ENCODE measurements around the gene ATXN7L3. TPM values are rescaled to one million over a fixed set of nuclear protein-coding genes. Genes with fewer than 3 reads are reported as not detected.
"Not testable (repeated sequence)": the region's sequence is repeated elsewhere in the genome, so short reads cannot be mapped to it uniquely, and the experiment has no call there.

The ATXN7L3 gene
- total and polyA plus RNA-seq, 2 donors: 36.3 to 53.3 TPM

DNA sequence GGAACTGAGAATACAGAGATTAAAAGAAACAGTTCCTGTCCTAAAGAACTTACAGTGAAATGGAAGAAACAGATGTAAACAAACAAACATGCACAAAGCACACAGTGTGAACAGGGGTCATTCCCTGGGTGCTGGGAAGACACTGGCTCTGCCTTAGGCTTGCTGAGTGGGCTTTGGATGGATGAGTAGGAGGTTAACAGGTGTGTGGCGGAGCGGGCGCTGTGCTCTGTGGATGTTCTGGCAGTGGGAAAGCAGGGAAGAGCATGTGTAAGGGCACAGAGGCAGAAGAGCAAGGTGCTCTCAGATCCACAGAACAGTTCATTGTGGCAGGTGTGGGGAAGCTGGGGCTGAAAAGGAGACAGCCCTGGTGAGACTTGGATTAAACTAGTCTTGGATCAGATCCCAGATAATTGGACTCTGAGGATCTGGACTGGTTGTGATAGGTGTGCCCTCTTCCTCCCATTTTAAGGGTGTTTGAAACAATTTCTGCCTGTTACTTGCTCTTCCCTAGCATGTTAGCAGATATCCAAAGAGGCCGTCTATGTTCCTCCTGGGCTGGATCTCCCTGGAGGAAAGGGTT, 49.8 kb downstream of the ATXN7L3 start:
- no peak for DNase-seq (ENCODE audit: low read depth in 6 of 9, low spot score in 9 of 9)
- Histone ChIP-seq H3K4me3 (ENCODE audit: low read length in 2 of 2) (no peak overlapping the region), H3K9me3 (ENCODE audit: control insufficient read depth in 2 of 2, insufficient read depth in 1 of 2, low read length in 1 of 2) (no peaks in the 10 kb centered on the region), H3K36me3 (ENCODE audit: control insufficient read depth in 2 of 2, insufficient read depth in 2 of 2, low read length in 1 of 2) (peaks cover 27 to 41% of the 10 kb centered on the region in 2 donors), H3K27me3 (ENCODE audit: control insufficient read depth in 2 of 2, insufficient read depth in 1 of 2, low read length in 1 of 2) (no peaks in the 10 kb centered on the region), H3K4me1 (ENCODE audit: control insufficient read depth in 2 of 2, insufficient read depth in 2 of 2, low read length in 2 of 2) (no peaks in the 10 kb centered on the region), H3K27ac (ENCODE audit: low read depth in 1 of 2, low read length in 1 of 2) (no peak overlapping the region)
- over 99% methylated on average over 4 of the region's 4 CpGs for WGBS

DNA sequence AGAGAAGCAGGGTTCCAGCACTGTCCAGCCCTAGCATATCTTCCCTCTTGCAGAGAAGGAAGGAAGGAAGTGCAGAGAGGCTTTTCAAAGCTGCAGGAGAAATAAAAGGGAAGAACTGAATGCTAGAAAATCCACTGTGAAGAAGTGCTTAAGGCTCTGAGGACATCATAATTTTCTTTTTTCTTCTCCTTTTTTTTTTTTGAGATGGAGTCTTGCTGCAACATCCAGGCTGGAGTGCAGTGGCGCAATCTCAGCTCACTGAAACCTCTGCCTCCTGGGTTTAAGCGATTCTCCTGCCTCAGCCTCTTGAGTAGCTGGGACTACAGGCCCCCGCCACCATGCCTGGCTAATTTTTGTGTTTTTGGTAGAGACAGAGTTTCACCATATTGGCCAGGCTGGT, 50.6 kb downstream of the ATXN7L3 start:
- H3K27ac ChIP-seq (ENCODE audit: low read depth in 1 of 2, low read length in 1 of 2); H3K27me3 ChIP-seq (ENCODE audit: control insufficient read depth in 2 of 2, insufficient read depth in 1 of 2, low read length in 1 of 2); H3K4me3 ChIP-seq (ENCODE audit: low read length in 2 of 2); H3K9me3 ChIP-seq (ENCODE audit: control insufficient read depth in 2 of 2, insufficient read depth in 1 of 2, low read length in 1 of 2); H3K4me1 ChIP-seq (ENCODE audit: control insufficient read depth in 2 of 2, insufficient read depth in 2 of 2, low read length in 2 of 2); DNase-seq (ENCODE audit: low read depth in 6 of 9, low spot score in 9 of 9): not testable (repeated sequence)
- H3K36me3 ChIP-seq (ENCODE audit: control insufficient read depth in 2 of 2, insufficient read depth in 2 of 2, low read length in 1 of 2): peaks cover 22 to 41% of the 10 kb centered on the region in 2 donors
- 98% methylated on average over 3 of the region's 3 CpGs for WGBS

DNA sequence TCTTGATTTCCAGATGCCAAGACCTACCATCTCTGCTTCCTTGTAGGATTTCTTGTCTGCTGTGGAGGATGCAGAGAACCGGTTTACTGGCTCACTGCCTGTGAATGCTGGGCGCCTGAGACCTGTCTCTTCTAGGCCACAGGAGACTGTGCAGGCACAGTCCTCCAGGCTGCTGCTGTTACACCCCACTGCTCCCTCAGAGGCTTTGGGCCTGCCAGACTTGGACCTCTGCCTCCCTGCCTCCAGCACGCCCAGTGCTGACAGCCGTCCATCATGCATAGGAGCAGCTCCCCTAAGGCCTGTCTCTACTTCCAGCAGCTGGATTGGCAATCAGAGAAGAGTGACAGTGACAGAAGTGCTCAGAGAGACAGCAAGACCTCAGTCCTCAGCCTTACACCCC, 51.9 kb downstream of the ATXN7L3 start:
- Histone ChIP-seq H3K27ac (ENCODE audit: low read depth in 1 of 2, low read length in 1 of 2) (no peak overlapping the region), H3K27me3 (ENCODE audit: control insufficient read depth in 2 of 2, insufficient read depth in 1 of 2, low read length in 1 of 2) (no peaks in the 10 kb centered on the region), H3K4me1 (ENCODE audit: control insufficient read depth in 2 of 2, insufficient read depth in 2 of 2, low read length in 2 of 2) (peaks cover 0 to under 1% of the 10 kb centered on the region in 2 donors), H3K9me3 (ENCODE audit: control insufficient read depth in 2 of 2, insufficient read depth in 1 of 2, low read length in 1 of 2) (no peaks in the 10 kb centered on the region), H3K36me3 (ENCODE audit: control insufficient read depth in 2 of 2, insufficient read depth in 2 of 2, low read length in 1 of 2) (peaks cover 19 to 38% of the 10 kb centered on the region in 2 donors), H3K4me3 (ENCODE audit: low read length in 2 of 2) (no peak overlapping the region)
- 94% methylated on average over 4 of the region's 4 CpGs for WGBS
- DNase-seq (ENCODE audit: low read depth in 6 of 9, low spot score in 9 of 9): no peak

DNA sequence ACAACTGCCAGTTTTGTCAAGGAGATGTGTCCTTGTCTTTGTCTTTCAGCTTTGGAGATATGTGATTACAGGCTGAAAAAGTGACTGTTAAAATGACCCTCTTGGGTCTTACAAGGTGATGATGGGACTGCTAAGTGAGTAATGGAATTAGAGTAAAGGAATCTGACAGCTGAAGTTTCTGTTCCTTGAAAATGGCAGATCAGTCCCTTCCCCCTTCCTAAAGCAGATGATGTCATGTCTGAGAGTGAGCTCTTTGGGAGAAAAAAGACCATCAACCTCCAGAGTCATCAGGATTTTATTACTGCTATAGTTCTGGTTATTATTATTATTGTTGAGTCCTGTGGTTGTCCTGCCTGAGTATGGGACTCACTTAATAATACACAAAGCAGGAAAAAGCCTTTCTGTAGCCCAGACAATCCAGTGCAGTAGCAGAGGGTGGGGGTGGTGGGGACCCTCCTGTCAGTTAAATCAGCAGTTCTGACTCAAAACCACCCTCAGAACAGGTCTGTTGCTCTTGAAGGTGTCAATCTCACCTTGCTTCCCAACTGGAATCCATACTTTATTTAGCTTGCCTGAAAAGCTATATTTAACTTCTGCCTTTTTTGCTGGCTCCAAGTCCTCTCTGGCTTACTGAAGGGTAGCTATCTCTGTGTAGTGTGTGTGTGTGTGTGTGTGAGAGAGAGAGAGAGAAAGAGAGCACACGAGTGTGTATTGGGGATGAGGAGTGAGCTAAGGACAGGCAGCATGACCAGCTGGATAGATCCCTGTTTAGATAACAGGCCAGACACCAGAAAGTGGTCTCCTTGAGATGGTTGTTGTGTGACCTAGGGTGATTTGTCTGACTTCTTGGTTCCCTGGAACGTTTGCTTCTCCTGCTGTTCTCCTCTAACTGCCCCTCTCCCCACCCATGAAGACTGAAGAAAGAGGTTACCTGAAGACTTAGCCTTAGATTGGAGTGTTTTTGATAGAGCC, 53.0 kb downstream of the ATXN7L3 start:
- WGBS: 87% methylated on average over 2 of the region's 2 CpGs
- H3K4me1 ChIP-seq (ENCODE audit: control insufficient read depth in 2 of 2, insufficient read depth in 2 of 2, low read length in 2 of 2): peaks cover 5 to 7% of the 10 kb centered on the region in 2 donors
- peaks cover 15 to 33% of the 10 kb centered on the region in 2 donors for H3K36me3 ChIP-seq (ENCODE audit: control insufficient read depth in 2 of 2, insufficient read depth in 2 of 2, low read length in 1 of 2)
- no peaks in the 10 kb centered on the region for H3K9me3 ChIP-seq (ENCODE audit: control insufficient read depth in 2 of 2, insufficient read depth in 1 of 2, low read length in 1 of 2)
- no peaks in the 10 kb centered on the region for H3K27me3 ChIP-seq (ENCODE audit: control insufficient read depth in 2 of 2, insufficient read depth in 1 of 2, low read length in 1 of 2)
- no peak overlapping the region for H3K27ac ChIP-seq (ENCODE audit: low read depth in 1 of 2, low read length in 1 of 2)
- H3K4me3 ChIP-seq (ENCODE audit: low read length in 2 of 2): no peak overlapping the region
- no peak for DNase-seq (ENCODE audit: low read depth in 6 of 9, low spot score in 9 of 9)

DNA sequence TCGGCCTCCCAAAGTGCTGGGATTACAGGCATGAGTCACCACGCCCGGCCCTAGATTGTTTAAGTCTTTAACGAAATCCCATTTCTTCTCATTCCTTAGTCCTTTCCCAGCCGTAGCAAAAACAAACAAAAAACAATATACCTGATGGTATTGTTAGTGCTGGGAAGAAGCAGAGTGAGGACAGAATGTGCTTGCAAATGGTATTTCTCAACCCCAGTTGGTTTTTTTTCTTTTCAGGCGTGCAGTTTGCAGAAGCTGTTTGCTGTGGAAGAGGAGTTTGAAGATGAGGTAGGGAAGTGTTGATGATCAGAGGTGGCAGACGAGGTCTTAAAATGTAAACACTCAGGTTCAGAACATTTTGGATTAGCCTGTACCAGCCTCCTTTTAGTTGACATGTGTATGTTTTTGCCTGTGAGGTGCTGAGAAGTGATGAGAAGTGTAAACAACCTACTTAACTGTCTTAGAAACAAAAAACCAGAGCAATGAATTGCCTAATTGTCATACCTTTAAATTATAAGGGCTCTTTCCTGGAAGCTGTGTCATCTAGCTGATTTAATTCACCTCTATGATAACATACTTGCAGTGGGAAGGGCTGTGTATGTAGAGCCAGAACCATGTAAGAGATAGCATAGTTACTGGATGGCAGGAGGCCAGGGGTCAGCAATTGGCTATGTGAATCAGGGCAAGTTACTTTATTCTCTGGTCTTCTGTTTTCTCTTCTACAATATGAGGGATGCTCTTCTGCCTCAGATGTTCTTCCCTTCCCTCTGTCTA, 54.5 kb downstream of the ATXN7L3 start:
- peaks cover 10 to 12% of the 10 kb centered on the region in 2 donors for H3K4me1 ChIP-seq (ENCODE audit: control insufficient read depth in 2 of 2, insufficient read depth in 2 of 2, low read length in 2 of 2)
- no peaks in the 10 kb centered on the region for H3K9me3 ChIP-seq (ENCODE audit: control insufficient read depth in 2 of 2, insufficient read depth in 1 of 2, low read length in 1 of 2)
- peaks cover 15 to 29% of the 10 kb centered on the region in 2 donors for H3K36me3 ChIP-seq (ENCODE audit: control insufficient read depth in 2 of 2, insufficient read depth in 2 of 2, low read length in 1 of 2)
- H3K4me3 ChIP-seq (ENCODE audit: low read length in 2 of 2): no peak overlapping the region
- no peak overlapping the region for H3K27ac ChIP-seq (ENCODE audit: low read depth in 1 of 2, low read length in 1 of 2)
- no peaks in the 10 kb centered on the region for H3K27me3 ChIP-seq (ENCODE audit: control insufficient read depth in 2 of 2, insufficient read depth in 1 of 2, low read length in 1 of 2)
- DNase-seq (ENCODE audit: low read depth in 6 of 9, low spot score in 9 of 9): no peak
- WGBS: 97% methylated on average over 7 of the region's 7 CpGs

DNA sequence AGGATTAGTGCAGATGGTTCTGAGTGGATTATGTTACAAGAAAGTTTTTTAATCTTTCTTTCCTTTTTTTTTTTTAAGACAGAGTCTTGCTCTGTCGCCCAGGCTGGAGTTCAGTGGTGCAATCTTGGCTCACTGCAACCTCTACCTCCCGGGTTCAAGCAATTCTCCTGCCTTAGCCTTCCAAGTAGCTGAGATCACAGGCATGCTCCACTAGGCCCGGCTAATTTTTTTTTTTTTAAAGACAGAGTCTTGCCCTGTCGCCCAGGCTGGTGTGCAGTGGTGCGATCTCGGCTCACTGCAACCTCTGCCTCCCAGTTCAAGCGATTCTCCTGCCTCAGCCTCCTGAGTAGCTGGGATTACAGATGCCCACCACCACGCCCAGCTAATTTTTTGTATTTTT, 55.8 kb downstream of the ATXN7L3 start:
- H3K27ac ChIP-seq (ENCODE audit: low read depth in 1 of 2, low read length in 1 of 2); H3K27me3 ChIP-seq (ENCODE audit: control insufficient read depth in 2 of 2, insufficient read depth in 1 of 2, low read length in 1 of 2); H3K9me3 ChIP-seq (ENCODE audit: control insufficient read depth in 2 of 2, insufficient read depth in 1 of 2, low read length in 1 of 2); H3K4me3 ChIP-seq (ENCODE audit: low read length in 2 of 2); DNase-seq (ENCODE audit: low read depth in 6 of 9, low spot score in 9 of 9): not testable (repeated sequence)
- H3K36me3 ChIP-seq (ENCODE audit: control insufficient read depth in 2 of 2, insufficient read depth in 2 of 2, low read length in 1 of 2): peaks cover 14 to 24% of the 10 kb centered on the region in 2 donors
- H3K4me1 ChIP-seq (ENCODE audit: control insufficient read depth in 2 of 2, insufficient read depth in 2 of 2, low read length in 2 of 2): peaks cover 10 to 12% of the 10 kb centered on the region in 2 donors
- WGBS: 97% methylated on average over 8 of the region's 8 CpGs

Other genes with a start within 250 kb of the ATXN7L3 start
- gene PYY, start 245.9 kb downstream of the ATXN7L3 start, total RNA-seq: 0.57 TPM
- 6.8 TPM for gene PYY, start 245.9 kb downstream of the ATXN7L3 start, polyA plus RNA-seq
- 1.3 TPM for gene NAGS, start 195.3 kb downstream of the ATXN7L3 start, total RNA-seq
- 1.6 TPM for gene NAGS, start 195.3 kb downstream of the ATXN7L3 start, polyA plus RNA-seq
- gene TMEM101, start 184.9 kb downstream of the ATXN7L3 start, total RNA-seq: 28.7 TPM
- 23.8 TPM for gene TMEM101, start 184.9 kb downstream of the ATXN7L3 start, polyA plus RNA-seq
- gene LSM12, start 133.2 kb downstream of the ATXN7L3 start, total RNA-seq: 24.2 TPM
- gene LSM12, start 133.2 kb downstream of the ATXN7L3 start, polyA plus RNA-seq: 31.3 TPM
- gene G6PC3, start 129.1 kb downstream of the ATXN7L3 start, total RNA-seq: 13.7 TPM
- gene G6PC3, start 129.1 kb downstream of the ATXN7L3 start, polyA plus RNA-seq: 30.2 TPM
- gene HDAC5, start 76.2 kb downstream of the ATXN7L3 start, total RNA-seq: 17.0 TPM
- 34.4 TPM for gene HDAC5, start 76.2 kb downstream of the ATXN7L3 start, polyA plus RNA-seq
- 3.2 TPM for gene HROB, start 58.0 kb downstream of the ATXN7L3 start, total RNA-seq
- gene HROB, start 58.0 kb downstream of the ATXN7L3 start, polyA plus RNA-seq: 0.94 TPM
- gene ASB16, start 29.2 kb downstream of the ATXN7L3 start, total RNA-seq: not detected
- 0.14 TPM for gene ASB16, start 29.2 kb downstream of the ATXN7L3 start, polyA plus RNA-seq
- 21.4 TPM for gene TMUB2, start 12.9 kb downstream of the ATXN7L3 start, total RNA-seq
- 57.6 TPM for gene TMUB2, start 12.9 kb downstream of the ATXN7L3 start, polyA plus RNA-seq
- 91.6 TPM for gene UBTF, start 19.8 kb upstream of the ATXN7L3 start, total RNA-seq
- 70.1 TPM for gene UBTF, start 19.8 kb upstream of the ATXN7L3 start, polyA plus RNA-seq
- 6.9 TPM for gene SLC4A1, start 68.3 kb upstream of the ATXN7L3 start, total RNA-seq
- gene SLC4A1, start 68.3 kb upstream of the ATXN7L3 start, polyA plus RNA-seq: 0.37 TPM
- 0.99 TPM for gene RUNDC3A, start 108.7 kb upstream of the ATXN7L3 start, total RNA-seq
- gene RUNDC3A, start 108.7 kb upstream of the ATXN7L3 start, polyA plus RNA-seq: 4.9 TPM
- gene SLC25A39, start 124.9 kb upstream of the ATXN7L3 start, total RNA-seq: 46.9 TPM
- gene SLC25A39, start 124.9 kb upstream of the ATXN7L3 start, polyA plus RNA-seq: 93.8 TPM
- gene GRN, start 145.4 kb upstream of the ATXN7L3 start, total RNA-seq: 74.8 TPM
- gene GRN, start 145.4 kb upstream of the ATXN7L3 start, polyA plus RNA-seq: 93.0 TPM
- gene FAM171A2, start 164.0 kb upstream of the ATXN7L3 start, total RNA-seq: 1.4 TPM
- 0.39 TPM for gene FAM171A2, start 164.0 kb upstream of the ATXN7L3 start, polyA plus RNA-seq
- 0.38 TPM for gene ITGA2B, start 189.8 kb upstream of the ATXN7L3 start, total RNA-seq
- 0.41 TPM for gene ITGA2B, start 189.8 kb upstream of the ATXN7L3 start, polyA plus RNA-seq

Measured in thymus (tissue), 11 donors.